ENCODE results near the gene TMEM101. TPM values are rescaled to one million over a fixed set of nuclear protein-coding genes. Genes with fewer than 3 reads are reported as not detected.
A peak's percentile ranks its signal among the peaks of the same experiment; 100 is the strongest.
"Not testable (repeated sequence)": the region's sequence is repeated elsewhere in the genome, so short reads cannot be mapped to it uniquely, and the experiment has no call there.

Gene TMEM101
- polyA plus RNA-seq (2012; ENCODE audit: missing spikeins) = 27.7 TPM

GRCh38 chr17:44014437-44015172 lies at the start of gene TMEM101:
Gene TMEM101 (minus strand): TSS chr17:44014963. CDS start chr17:44014952, 11 bp downstream.
- peak; percentile 95 for DNase-seq (ENCODE audit: insufficient read length)
- FAIRE-seq = peak; percentile 94
- TF ChIP-seq TAF1 (IDR thresholded peaks at IDR 0.05; ENCODE audit: borderline replicate concordance, low read depth, low read length) = no peak; the same call in 1 of the 2 replicates
- TF ChIP-seq POLR2A (IDR thresholded peaks at IDR 0.05; ENCODE audit: low read depth, low read length) = peak; percentile 85; the same call in 1 of the 2 replicates
- peak; percentile 83 for TF ChIP-seq POLR2AphosphoS5 (IDR thresholded peaks at IDR 0.05; ENCODE audit: low read depth, low read length)

- FAIRE-seq (no peak), DNase-seq (ENCODE audit: insufficient read length) (no peak)
- TF ChIP-seq POLR2A (IDR thresholded peaks at IDR 0.05; ENCODE audit: low read depth, low read length) = no peak
- no peak for TF ChIP-seq POLR2AphosphoS5 (IDR thresholded peaks at IDR 0.05; ENCODE audit: low read depth, low read length)
- no peak for TF ChIP-seq TAF1 (IDR thresholded peaks at IDR 0.05; ENCODE audit: borderline replicate concordance, low read depth, low read length)
These were observed 49.2 kb upstream of the TMEM101 start for GRCh38 chr17:44063704-44064639.

GRCh38 chr17:44062871-44063270 lies 48.1 kb upstream of the TMEM101 start:
- FAIRE-seq (no peak), DNase-seq (ENCODE audit: insufficient read length) (no peak)
- TF ChIP-seq TAF1 (IDR thresholded peaks at IDR 0.05; ENCODE audit: borderline replicate concordance, low read depth, low read length) (no peak), POLR2A (IDR thresholded peaks at IDR 0.05; ENCODE audit: low read depth, low read length) (no peak), POLR2AphosphoS5 (IDR thresholded peaks at IDR 0.05; ENCODE audit: low read depth, low read length) (no peak)

GRCh38 chr17:44061446-44061845 lies 46.7 kb upstream of the TMEM101 start:
- DNase-seq (ENCODE audit: insufficient read length) (no peak), FAIRE-seq (no peak)
- TF ChIP-seq POLR2AphosphoS5 (IDR thresholded peaks at IDR 0.05; ENCODE audit: low read depth, low read length) = no peak
- TF ChIP-seq POLR2A (IDR thresholded peaks at IDR 0.05; ENCODE audit: low read depth, low read length) = no peak
- TF ChIP-seq TAF1 (IDR thresholded peaks at IDR 0.05; ENCODE audit: borderline replicate concordance, low read depth, low read length) = no peak

DNA sequence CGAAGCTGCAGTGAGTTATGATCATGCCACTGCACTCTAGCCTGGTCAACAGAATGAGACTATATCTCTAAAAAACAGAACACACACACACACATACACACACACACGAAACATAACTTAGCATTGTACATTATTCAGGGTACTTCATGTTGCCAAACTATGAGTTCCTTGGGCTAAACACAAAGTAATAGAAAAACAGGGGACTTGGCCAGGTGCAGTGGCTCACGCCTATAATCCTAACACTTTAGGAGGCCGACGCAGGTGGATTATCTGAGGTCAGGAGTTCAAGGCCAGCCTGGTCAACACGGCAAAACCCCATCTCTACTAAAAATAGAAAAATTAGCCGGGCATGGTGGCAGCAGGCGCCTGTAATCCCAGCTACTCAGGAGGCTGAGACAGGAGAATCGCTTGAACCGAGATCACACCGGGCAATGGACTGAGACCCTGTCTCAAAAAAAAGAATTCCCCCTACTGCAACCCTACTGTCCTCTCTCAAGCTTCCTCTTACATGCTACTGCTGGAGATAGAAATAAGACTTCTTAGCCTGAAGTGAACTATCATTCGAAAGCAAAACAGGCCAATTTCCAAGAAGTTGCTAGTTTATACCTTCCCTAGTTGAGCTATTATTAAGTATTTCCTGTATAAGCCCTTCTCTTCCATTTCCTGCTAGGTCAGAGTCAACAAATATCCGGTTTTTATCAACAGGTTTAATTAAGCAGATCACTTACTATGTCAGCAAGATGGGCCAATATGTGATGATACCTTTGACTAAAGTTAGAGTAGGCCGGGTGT lies 44.5 kb upstream of the TMEM101 start:
- DNase-seq (ENCODE audit: insufficient read length) (no peak), FAIRE-seq (no peak)
- TF ChIP-seq TAF1 (IDR thresholded peaks at IDR 0.05; ENCODE audit: borderline replicate concordance, low read depth, low read length) = no peak
- TF ChIP-seq POLR2A (IDR thresholded peaks at IDR 0.05; ENCODE audit: low read depth, low read length) = no peak
- no peak for TF ChIP-seq POLR2AphosphoS5 (IDR thresholded peaks at IDR 0.05; ENCODE audit: low read depth, low read length)

DNA sequence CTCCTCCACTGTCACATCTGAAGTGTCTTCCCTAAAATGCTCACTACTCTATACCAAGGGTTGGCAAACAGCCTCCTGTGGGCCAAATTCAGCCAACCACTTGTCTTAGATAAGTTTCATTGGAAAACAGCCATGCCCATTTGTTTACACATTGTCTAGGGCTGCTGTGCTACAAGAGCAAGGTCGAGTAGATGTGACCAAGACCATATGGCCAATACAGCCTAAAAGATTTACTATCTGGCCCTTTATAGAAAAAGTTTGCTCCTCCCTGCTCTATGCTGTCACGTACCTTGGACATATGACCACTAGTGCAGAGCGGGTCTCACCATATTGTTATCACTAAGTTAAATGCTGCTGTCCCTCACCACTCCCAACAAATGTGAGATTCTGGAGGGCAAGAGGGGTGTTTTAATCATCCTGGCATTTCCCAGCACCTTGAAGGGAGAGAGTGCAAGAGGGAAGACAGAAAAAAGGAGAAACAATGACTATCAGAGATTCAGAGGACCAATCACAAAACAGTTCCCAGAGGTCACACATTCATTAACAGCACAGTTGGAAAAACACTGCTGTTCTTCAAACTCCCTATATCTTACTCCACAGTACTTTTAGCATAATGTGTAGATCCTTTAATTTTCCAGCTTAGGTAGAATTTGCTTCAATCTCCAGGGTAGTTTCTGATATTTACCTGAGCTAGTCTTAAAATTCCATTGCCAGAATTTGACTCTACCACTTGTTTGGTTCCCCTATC lies 38.5 kb upstream of the TMEM101 start:
- FAIRE-seq (no peak), DNase-seq (ENCODE audit: insufficient read length) (no peak)
- TF ChIP-seq POLR2AphosphoS5 (IDR thresholded peaks at IDR 0.05; ENCODE audit: low read depth, low read length) = no peak
- no peak for TF ChIP-seq TAF1 (IDR thresholded peaks at IDR 0.05; ENCODE audit: borderline replicate concordance, low read depth, low read length)
- TF ChIP-seq POLR2A (IDR thresholded peaks at IDR 0.05; ENCODE audit: low read depth, low read length) = no peak

DNA sequence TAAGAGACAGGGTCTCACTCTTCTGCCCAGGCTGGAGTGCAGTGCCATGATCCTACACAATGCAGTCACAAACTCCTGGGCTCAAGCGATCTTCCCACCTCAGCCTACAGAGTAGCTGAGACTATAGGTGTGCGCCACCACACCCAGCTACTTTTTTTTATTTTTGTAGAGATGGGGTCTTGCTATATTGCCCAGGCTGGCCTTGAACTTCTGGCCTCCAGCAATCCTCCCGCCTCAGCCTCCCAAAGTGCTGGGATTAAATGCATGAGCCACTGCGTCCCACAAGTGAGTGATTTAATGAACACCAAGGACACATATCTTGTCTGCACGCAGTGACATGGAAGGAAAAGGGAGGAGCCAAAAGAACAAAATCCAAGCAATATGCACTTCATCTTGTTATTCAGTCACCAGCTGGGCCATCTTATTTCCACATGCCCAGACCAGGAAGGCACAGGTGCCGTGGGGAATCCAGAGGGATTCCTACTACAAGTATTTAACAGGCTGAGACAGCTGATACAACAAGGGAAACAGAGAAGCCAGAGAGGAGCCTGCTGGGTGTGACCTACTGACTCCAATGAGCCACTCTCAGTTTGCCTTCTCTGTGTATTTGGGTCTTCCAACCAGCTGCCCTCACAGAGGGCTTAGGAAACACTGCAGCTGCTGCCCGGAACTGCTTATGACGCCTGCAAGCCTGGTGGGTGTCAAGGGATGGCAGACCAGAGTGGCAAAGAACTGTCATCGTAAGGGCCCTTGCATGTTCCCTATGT lies 34.7 kb upstream of the TMEM101 start:
- DNase-seq (ENCODE audit: insufficient read length) (no peak), FAIRE-seq (no peak)
- TF ChIP-seq TAF1 (IDR thresholded peaks at IDR 0.05; ENCODE audit: borderline replicate concordance, low read depth, low read length) (no peak), POLR2AphosphoS5 (IDR thresholded peaks at IDR 0.05; ENCODE audit: low read depth, low read length) (no peak), POLR2A (IDR thresholded peaks at IDR 0.05; ENCODE audit: low read depth, low read length) (no peak)

GRCh38 chr17:44046893-44047292 lies 32.1 kb upstream of the TMEM101 start:
- DNase-seq (ENCODE audit: insufficient read length) = not testable (repeated sequence)

GRCh38 chr17:44045486-44045885 lies 30.7 kb upstream of the TMEM101 start:
- no peak for TF ChIP-seq POLR2AphosphoS5 (IDR thresholded peaks at IDR 0.05; ENCODE audit: low read depth, low read length)
- TF ChIP-seq TAF1 (IDR thresholded peaks at IDR 0.05; ENCODE audit: borderline replicate concordance, low read depth, low read length) = no peak
- TF ChIP-seq POLR2A (IDR thresholded peaks at IDR 0.05; ENCODE audit: low read depth, low read length) = no peak
- DNase-seq (ENCODE audit: insufficient read length) (no peak), FAIRE-seq (no peak)

More at GRCh38 chr17:44046893-44047292, 32.1 kb upstream of the TMEM101 start:
- FAIRE-seq = not testable (repeated sequence)

DNA sequence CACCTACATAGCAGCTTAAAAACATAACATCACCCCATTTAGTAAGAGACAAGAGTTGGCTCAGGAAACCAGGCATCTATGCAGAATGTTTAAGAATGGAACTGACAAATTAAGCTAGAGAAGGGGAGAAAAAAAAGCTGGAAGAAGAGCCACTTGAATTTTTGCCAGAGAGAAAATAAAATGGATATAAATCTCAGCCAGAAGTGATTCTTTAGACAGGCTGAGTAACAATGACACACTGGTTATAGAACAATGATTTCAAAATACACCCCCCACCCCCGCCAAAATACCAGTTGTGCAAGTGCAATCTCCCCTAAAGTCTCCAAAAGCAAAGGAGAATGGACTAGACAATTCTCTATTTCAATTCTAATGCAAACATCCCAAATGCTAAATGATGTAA lies 29.3 kb upstream of the TMEM101 start:
- no peak for DNase-seq (ENCODE audit: insufficient read length)
- TF ChIP-seq POLR2A (IDR thresholded peaks at IDR 0.05; ENCODE audit: low read depth, low read length) = no peak
- TF ChIP-seq POLR2AphosphoS5 (IDR thresholded peaks at IDR 0.05; ENCODE audit: low read depth, low read length) = no peak
- TF ChIP-seq TAF1 (IDR thresholded peaks at IDR 0.05; ENCODE audit: borderline replicate concordance, low read depth, low read length) = no peak
- no peak for FAIRE-seq

Data from GM12892 (cell line).